ENCODE results near the gene AGBL3. TPM values are rescaled to one million over a fixed set of nuclear protein-coding genes. Genes with fewer than 3 reads are reported as not detected.
"Not testable (repeated sequence)": the region's sequence is repeated elsewhere in the genome, so short reads cannot be mapped to it uniquely, and the experiment has no call there.

AGBL3 gene
- total RNA-seq, 4 donors from 2014 or later, result 0.29 to 12.5 (median 5.3) TPM

DNA sequence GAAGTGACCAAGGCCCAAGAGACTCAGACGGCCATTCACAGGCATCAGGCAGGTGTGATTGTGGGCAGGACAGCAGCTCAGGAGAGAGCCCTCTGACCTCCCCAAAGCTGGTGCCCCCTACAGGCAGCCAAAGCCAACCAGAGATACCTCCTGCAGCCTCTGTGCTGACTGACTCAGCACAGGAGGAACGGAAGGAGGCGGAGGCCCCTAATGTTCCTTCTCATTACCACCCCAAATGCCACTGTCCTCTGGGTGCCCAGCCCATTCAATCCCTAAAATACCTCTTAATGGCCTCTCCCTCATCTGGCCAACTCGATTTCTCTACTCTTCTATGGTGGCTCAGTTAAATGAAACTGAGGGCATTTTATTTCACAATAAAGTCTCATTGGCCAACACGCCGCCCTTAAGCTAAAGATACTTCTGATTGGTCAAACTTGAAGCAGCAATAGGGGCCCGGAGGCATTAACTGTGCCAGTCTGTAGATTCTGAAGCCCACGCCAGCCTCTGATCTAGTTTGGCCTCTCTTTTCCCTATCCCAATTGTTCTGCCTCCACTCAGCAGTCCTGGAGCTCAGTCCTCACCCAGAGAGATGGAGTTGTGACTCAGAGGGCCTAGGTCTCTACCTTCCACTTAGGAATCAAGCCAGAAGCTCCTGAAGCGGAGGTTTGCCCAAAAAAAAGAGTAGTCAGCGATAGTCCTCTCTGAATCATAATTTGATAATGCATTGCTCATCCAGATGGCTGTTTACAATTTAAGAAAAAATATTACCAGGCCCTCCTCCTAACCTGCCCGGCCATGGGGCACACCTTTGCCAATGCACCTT lies 183.0 kb downstream of the AGBL3 start:
- H3K36me3 ChIP-seq, result no peaks in the 10 kb centered on the region
- peak overlapping the region; percentile 91 to 95 for H3K27ac ChIP-seq
- no peaks in the 10 kb centered on the region for H3K9me3 ChIP-seq
- intact Hi-C loops (cut with DNase I; ENCODE audit: low total_unique reads), result no loop called here
- TF ChIP-seq POLR2A (IDR thresholded peaks at IDR 0.05), result no peak
- no peak for TF ChIP-seq CTCF (IDR thresholded peaks at IDR 0.05)
- peak overlapping the region; percentile 54 to 74 for H3K4me3 ChIP-seq
- DNase-seq, result no peak
- H3K27me3 ChIP-seq, result no peaks in the 10 kb centered on the region
- peaks cover 4 to 17% of the 10 kb centered on the region in 2 donors for H3K4me1 ChIP-seq

- intact Hi-C loops (cut with DNase I; ENCODE audit: low total_unique reads), result no loop called here
- H3K27ac ChIP-seq, result peak overlapping the region; percentile 91 to 95
- H3K36me3 ChIP-seq, result no peaks in the 10 kb centered on the region
- peak overlapping the region; percentile 54 to 74 for H3K4me3 ChIP-seq
- TF ChIP-seq CTCF (IDR thresholded peaks at IDR 0.05) (no peak), POLR2A (IDR thresholded peaks at IDR 0.05) (no peak)
- H3K4me1 ChIP-seq, result peaks cover 4 to 17% of the 10 kb centered on the region in 2 donors
- no peaks in the 10 kb centered on the region for H3K27me3 ChIP-seq
- no peaks in the 10 kb centered on the region for H3K9me3 ChIP-seq
- DNase-seq, result no peak
Measured at GRCh38 chr7:135169964-135170273, 183.6 kb downstream of the AGBL3 start.

- Histone ChIP-seq H3K4me3 (peak within 1 kb of the TSS; percentile 54 to 74), H3K36me3 (no peaks in the 10 kb centered on the region), H3K9me3 (no peaks in the 10 kb centered on the region), H3K27me3 (no peaks in the 10 kb centered on the region), H3K27ac (peak within 1 kb of the TSS; percentile 91 to 95), H3K4me1 (peaks cover 4 to 17% of the 10 kb centered on the region in 2 donors)
- intact Hi-C loops (cut with DNase I; ENCODE audit: low total_unique reads), result no loop called here
- DNase-seq, result peak; percentile 92 to 93
- TF ChIP-seq CTCF (IDR thresholded peaks at IDR 0.05) (peak; percentile 81 to 94 (median 88)), POLR2A (IDR thresholded peaks at IDR 0.05) (peak; percentile 44 to 69)
Measured at GRCh38 chr7:135170274-135170997, 184.1 kb downstream of the AGBL3 start, which contains the start of gene CYREN. CYREN (minus strand) TSS chr7:135170707; CDS start chr7:135168922, 1,785 bp downstream.

DNA sequence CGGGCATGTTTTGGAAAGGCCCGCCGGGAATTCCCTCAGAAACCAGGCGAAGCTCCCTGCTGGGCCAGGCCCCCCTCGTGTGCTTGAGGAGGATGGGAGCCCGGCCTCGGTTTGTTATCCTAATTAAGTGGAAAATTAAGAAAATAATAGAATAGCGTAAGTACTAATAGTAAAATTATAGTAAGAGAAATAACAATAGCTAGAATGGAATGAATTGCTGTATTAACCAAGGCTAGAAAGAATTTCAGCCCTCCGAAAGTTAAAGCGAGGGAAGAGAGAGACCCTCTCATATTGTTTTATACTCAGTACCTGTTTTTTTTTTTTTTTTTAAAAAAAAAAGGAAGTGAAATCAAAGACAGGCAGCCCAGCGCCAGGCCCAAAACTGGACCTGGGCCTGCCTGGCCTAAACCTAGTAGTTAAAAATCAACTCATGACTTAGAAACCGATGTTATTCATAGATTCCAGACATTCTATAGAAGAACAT lies 184.7 kb downstream of the AGBL3 start:
- peak in 1 of 4 experiments; percentile 31 for TF ChIP-seq CTCF (IDR thresholded peaks at IDR 0.05)
- H3K36me3 ChIP-seq; H3K9me3 ChIP-seq; DNase-seq; intact Hi-C loops (cut with DNase I; ENCODE audit: low total_unique reads); H3K27me3 ChIP-seq: not testable (repeated sequence)
- peak overlapping the region; percentile 54 to 74 for H3K4me3 ChIP-seq
- peaks cover 4 to 17% of the 10 kb centered on the region in 2 donors for H3K4me1 ChIP-seq
- H3K27ac ChIP-seq, result peak overlapping the region; percentile 91 to 95

- peak; percentile 66 to 74 for DNase-seq
- intact Hi-C loops (cut with DNase I; ENCODE audit: low total_unique reads), result not testable (repeated sequence)
- peak overlapping the region in 1 of 2 donors; percentile 74 for H3K4me3 ChIP-seq
Measured at GRCh38 chr7:135171581-135172291, 185.4 kb downstream of the AGBL3 start.

GRCh38 chr7:135173916-135174315 lies 187.6 kb downstream of the AGBL3 start:
- DNase-seq; H3K27ac ChIP-seq; H3K9me3 ChIP-seq; H3K36me3 ChIP-seq; intact Hi-C loops (cut with DNase I; ENCODE audit: low total_unique reads); H3K27me3 ChIP-seq; H3K4me3 ChIP-seq: not testable (repeated sequence)
- H3K4me1 ChIP-seq, result peaks cover 4 to 17% of the 10 kb centered on the region in 2 donors

More at GRCh38 chr7:135171581-135172291, 185.4 kb downstream of the AGBL3 start:
- peaks cover 4 to 17% of the 10 kb centered on the region in 2 donors for H3K4me1 ChIP-seq
- H3K27me3 ChIP-seq, H3K9me3 ChIP-seq, H3K36me3 ChIP-seq: not testable (repeated sequence)
- peak overlapping the region; percentile 91 to 95 for H3K27ac ChIP-seq

All from uterus (tissue), 4 donors.